IMR-90 (cell line): ENCODE results near the gene UGT1A1. TPM values are rescaled to one million over a fixed set of nuclear protein-coding genes. Genes with fewer than 3 reads are reported as not detected.

Experiments used
- ATAC-seq: fragments of 200-7000 bp; cut with Tn5 transposase; 2 replicates; pipeline ENCODE4 v1.9.1; 2020; ENCODE audit warnings: low read depth, mild to moderate bottlenecking, moderate library complexity
- BruUV-seq: library from RNA; stranded (reverse); fragments of 400-500 nt; replicated peaks from 2 replicates; lab custom pipeline; 2021; lab: Mats Ljungman, UMichigan
- CTCF ChIA-PET: fragments of 300-600 bp; formaldehyde crosslinking; extraction: SDS; loops from one replicate; lab custom pipeline; 2021; ENCODE audit warnings: antibody characterized with exemption; lab: Yijun Ruan, JAX
- POLR2A ChIA-PET: fragments of 300-600 bp; sonication (Branson Sonifier 250); formaldehyde crosslinking; loops from one replicate; lab custom pipeline; 2022; ENCODE audit warnings: antibody characterized with exemption; ENCODE audit not compliant: unreplicated experiment; lab: Charles Lee
- DNase-seq: peaks from one replicate; pipeline ENCODE4 v3.0.0; 2013
- H2AFZ ChIP-seq: replicated peaks from 2 replicates; pipeline ENCODE3; 2013; ENCODE audit warnings: low read length, mild to moderate bottlenecking; ENCODE audit not compliant: poor library complexity
- H2AK5ac ChIP-seq: 2 replicates; pipeline ENCODE4 v1.6.1; 2013; ENCODE audit warnings: low read depth, low read length, inconsistent platforms
- H2AK9ac ChIP-seq: replicated peaks from 2 replicates; pipeline ENCODE3; 2013; ENCODE audit warnings: mild to moderate bottlenecking, low read depth, low read length, moderate library complexity; ENCODE audit not compliant: poor library complexity
- H2BK120ac ChIP-seq: 2 replicates; pipeline ENCODE4 v1.6.1; 2013; ENCODE audit warnings: low read depth, low read length, inconsistent platforms
- H2BK15ac ChIP-seq: 3 replicates; pipeline ENCODE4 v1.6.1; 2013; ENCODE audit warnings: low read depth, low read length, inconsistent platforms
- H2BK20ac ChIP-seq: 2 replicates; pipeline ENCODE4 v1.6.1; 2013; ENCODE audit warnings: low read depth, mild to moderate bottlenecking, inconsistent platforms, low read length, moderate library complexity
- H2BK5ac ChIP-seq: 2 replicates; pipeline ENCODE4 v1.6.1; 2013; ENCODE audit warnings: mild to moderate bottlenecking, low read depth, low read length, inconsistent platforms; ENCODE audit not compliant: poor library complexity, severe bottlenecking
- H3K14ac ChIP-seq: replicated peaks from 2 replicates; pipeline ENCODE4 v1.6.1; 2013; ENCODE audit warnings: low read depth, low read length, inconsistent platforms
- H3K18ac ChIP-seq: 2 replicates; pipeline ENCODE4 v1.6.1; 2013; ENCODE audit warnings: low read depth, low read length, control low read depth
- H3K23ac ChIP-seq: 2 replicates; pipeline ENCODE4 v1.6.1; 2013; ENCODE audit warnings: low read depth, low read length, inconsistent platforms
- H3K27ac ChIP-seq: 2 replicates; pipeline ENCODE4 v1.5.1; 2013; ENCODE audit warnings: mild to moderate bottlenecking, control low read depth, low read length; ENCODE audit not compliant: insufficient read depth
- H3K27me3 ChIP-seq: 2 replicates; pipeline ENCODE4 v1.6.1; 2013; ENCODE audit warnings: low read length; ENCODE audit not compliant: control insufficient read depth, insufficient read depth
- H3K36me3 ChIP-seq: 2 replicates; pipeline ENCODE4 v1.6.1; 2013; ENCODE audit warnings: low read length, mixed read lengths; ENCODE audit not compliant: control insufficient read depth, insufficient read depth
- H3K4ac ChIP-seq: 2 replicates; pipeline ENCODE4 v1.6.1; 2013; ENCODE audit warnings: low read depth, low read length, inconsistent platforms
- H3K4me1 ChIP-seq: 2 replicates; pipeline ENCODE4 v1.6.1; 2013; ENCODE audit warnings: low read length, mixed read lengths; ENCODE audit not compliant: control insufficient read depth, insufficient read depth
- H3K4me2 ChIP-seq: 2 replicates; pipeline ENCODE4 v1.6.1; 2013; ENCODE audit warnings: low read depth, mild to moderate bottlenecking, control low read depth, low read length, moderate library complexity
- H3K4me3 ChIP-seq: 2 replicates; pipeline ENCODE4 v1.5.1; 2013; ENCODE audit warnings: low read depth, mild to moderate bottlenecking, control low read depth, low read length, moderate library complexity; ENCODE audit not compliant: insufficient read depth
- H3K56ac ChIP-seq: 2 replicates; pipeline ENCODE4 v1.6.1; 2013; ENCODE audit warnings: low read length, inconsistent platforms; ENCODE audit not compliant: insufficient read depth; ENCODE audit errors: extremely low read depth
- H3K79me1 ChIP-seq, 2 experiments: 2 replicates each; pipeline ENCODE4 v1.6.1; 2013; ENCODE audit warnings: low read length in 2 of 2, inconsistent platforms in 1 of 2, low read depth in 1 of 2
- H3K9ac ChIP-seq: 2 replicates; pipeline ENCODE4 v1.6.1; 2013; ENCODE audit warnings: low read depth, low read length, control low read depth
- H3K9me1 ChIP-seq: 2 replicates; pipeline ENCODE4 v1.6.1; 2013; ENCODE audit warnings: low read length, inconsistent platforms; ENCODE audit not compliant: insufficient read depth
- H3K9me3 ChIP-seq: 2 replicates; pipeline ENCODE4 v1.6.1; 2013; ENCODE audit warnings: low read length; ENCODE audit not compliant: control insufficient read depth, insufficient read depth
- H4K20me1 ChIP-seq: 2 replicates; pipeline ENCODE4 v1.6.1; 2013; ENCODE audit warnings: low read length, inconsistent platforms; ENCODE audit not compliant: insufficient read depth
- H4K5ac ChIP-seq: 2 replicates; pipeline ENCODE4 v1.6.1; 2013; ENCODE audit warnings: mild to moderate bottlenecking, low read depth, low read length, control low read depth
- H4K8ac ChIP-seq, 2 experiments: 2 replicates each; pipeline ENCODE4 v1.6.1; 2013; ENCODE audit warnings: low read depth in 2 of 2, low read length in 2 of 2, control low read depth in 1 of 2, inconsistent platforms in 1 of 2
- H4K91ac ChIP-seq: 2 replicates; pipeline ENCODE4 v1.6.1; 2013; ENCODE audit warnings: low read depth, low read length, inconsistent platforms; ENCODE audit not compliant: insufficient read depth
- BHLHE40 ChIP-seq: fragments of 150-350 bp; IDR thresholded peaks from 2 replicates; pipeline ENCODE4 v1.6.1; 2016; ENCODE audit warnings: mild to moderate bottlenecking, low read depth, low read length
- CEBPB ChIP-seq: IDR thresholded peaks from 2 replicates; pipeline ENCODE4 v1.6.1; 2012; ENCODE audit warnings: low read depth, low read length, improper control_type of control experiment
- CHD1 ChIP-seq: IDR thresholded peaks from 2 replicates; pipeline ENCODE4 v1.6.1; 2012; ENCODE audit warnings: low read depth, low read length, improper control_type of control experiment
- FOS ChIP-seq: fragments of 150-350 bp; IDR thresholded peaks from 2 replicates; pipeline ENCODE4 v1.6.1; 2016; ENCODE audit warnings: low read depth, low read length
- MAFK ChIP-seq: IDR thresholded peaks from 2 replicates; pipeline ENCODE4 v1.6.1; 2012; ENCODE audit warnings: low read depth, low read length, improper control_type of control experiment
- MAZ ChIP-seq: IDR thresholded peaks from 2 replicates; pipeline ENCODE4 v1.6.1; 2012; ENCODE audit warnings: low read depth, mild to moderate bottlenecking, low read length, improper control_type of control experiment, moderate library complexity, borderline replicate concordance
- POLR2A ChIP-seq: IDR thresholded peaks from 2 replicates; pipeline ENCODE4 v1.6.1; 2012; ENCODE audit warnings: mild to moderate bottlenecking, low read depth, low read length
- RAD21 ChIP-seq: IDR thresholded peaks from 2 replicates; pipeline ENCODE4 v1.6.1; 2012; ENCODE audit warnings: low read length, improper control_type of control experiment
- RCOR1 ChIP-seq: IDR thresholded peaks from 2 replicates; pipeline ENCODE4 v1.6.1; 2012; ENCODE audit warnings: mild to moderate bottlenecking, low read length, improper control_type of control experiment; ENCODE audit not compliant: insufficient replicate concordance
- RFX5 ChIP-seq: IDR thresholded peaks from 2 replicates; pipeline ENCODE4 v1.8.0; 2012; ENCODE audit warnings: low read depth, mild to moderate bottlenecking, low read length, moderate library complexity
- SMC3 ChIP-seq: fragments of 150-350 bp; IDR thresholded peaks from 2 replicates; pipeline ENCODE4 v1.6.1; 2016; ENCODE audit warnings: low read depth, mild to moderate bottlenecking, antibody characterized with exemption, low read length, moderate library complexity
- WGBS, 2 experiments: methylation state at CpG; one replicate each; pipeline versions ENCODE4 v1.1.5 to v1.1.7; 2013; ENCODE audit warnings: missing lambda C conversion rate in 2 of 2; ENCODE audit not compliant: insufficient read length in 1 of 2; ENCODE audit errors: extremely low coverage in 2 of 2; 5-methylcytosine and 5-hydroxymethylcytosine counted together
- dilution Hi-C: fragments of 300-500 bp; cut with HindIII; formaldehyde crosslinking; loops from one replicate; pipeline ENCODE4 v1.14.3; 2018; ENCODE audit warnings: low sequenced_read_pairs; ENCODE audit not compliant: unreplicated experiment
- in situ Hi-C: fragments of 300-500 bp; cut with MboI; formaldehyde crosslinking; loops from 3 replicates; pipeline ENCODE4 v1.14.3; 2019; ENCODE audit warnings: low sequenced_read_pairs, inconsistent platforms, mixed read lengths
- intact Hi-C: fragments of 100-400 bp; cut with micrococcal nuclease; formaldehyde crosslinking; loops from 2 replicates; pipeline ENCODE4 v1.10.0; 2022
- polyA plus RNA-seq, 3 experiments: library from polyadenylated mRNA; depleted of rRNA; stranded (reverse); fragments of >200 nt; gene quantifications; 2 replicates each; pipeline ENCODE4 v1.2.3, GENCODE V29; 2012; ENCODE audit warnings: low replicate concordance in 1 of 3
- total RNA-seq: library from RNA; depleted of rRNA; stranded (reverse); fragments of >200 nt; gene quantifications from 2 replicates; pipeline ENCODE4 v1.2.3, GENCODE V29; 2012
- TF ChIP-seq, protein P1 (sequence below): conservative IDR thresholded peaks from 2 replicates; pipeline ENCODE4 v1.5.1; 2012; ENCODE audit warnings: mild to moderate bottlenecking, low read depth, low read length, improper control_type of control experiment
- TF ChIP-seq, protein P2 (sequence below): fragments of 150-350 bp; IDR thresholded peaks from 2 replicates; pipeline ENCODE4 v1.6.1; 2016; ENCODE audit warnings: low read depth, mild to moderate bottlenecking, low read length, moderate library complexity, borderline replicate concordance

UGT1A1 gene
- total and polyA plus RNA-seq, 2 of the 4 experiments (the other 2 are of a cell fraction): not detected

DNA sequence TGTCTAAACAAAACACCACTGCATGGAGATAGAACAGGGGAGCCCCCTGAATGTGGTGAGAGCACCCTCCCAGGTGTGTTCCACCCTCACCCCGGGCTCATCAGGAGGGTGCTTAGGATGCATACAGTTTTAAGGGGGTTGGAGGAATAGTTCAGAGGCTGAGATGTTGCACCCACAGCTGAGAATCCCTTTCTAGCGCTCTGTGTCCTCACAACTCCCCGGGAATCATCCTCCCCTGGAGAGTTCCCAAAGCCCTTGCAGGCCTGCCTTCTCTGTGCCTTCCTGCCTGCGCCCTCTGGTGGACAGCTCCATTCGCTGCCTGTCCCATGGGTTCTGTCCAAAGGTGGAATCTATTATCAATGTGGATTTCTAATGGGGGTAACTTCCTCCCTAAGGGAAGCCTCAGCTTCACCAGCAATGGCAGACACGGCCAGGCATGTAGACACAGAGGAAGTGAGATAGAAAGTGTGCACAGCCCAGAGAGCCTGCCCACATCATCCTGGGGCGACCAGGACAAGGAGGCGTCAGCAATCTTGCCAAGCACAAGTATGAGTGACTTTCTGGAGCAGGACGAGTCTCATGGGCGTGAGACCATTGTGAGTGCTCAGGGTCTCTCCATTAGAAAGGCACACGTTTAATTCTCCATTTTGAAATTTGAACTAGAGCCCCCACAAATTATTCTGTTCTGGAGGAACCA, 48.6 kb upstream of the UGT1A1 start (continued):
- TF ChIP-seq BHLHE40 (no peak), POLR2A (no peak)

- DNase-seq: no peak
- in situ Hi-C loops: loop anchor here (5.0 kb wide), 1 partner anchor 265 kb away; no protein-coding TSS in a partner anchor
- no peak within 1 kb of the TSS for H2AFZ ChIP-seq
- H3K79me1 ChIP-seq: no peaks in the 10 kb centered on the region
- peaks cover 2% of the 10 kb centered on the region for H3K4me1 ChIP-seq
- H2AK9ac ChIP-seq: no peak within 1 kb of the TSS
- H3K9ac ChIP-seq: no peak within 1 kb of the TSS
- H3K9me1 ChIP-seq: no peaks in the 10 kb centered on the region
- no peak within 1 kb of the TSS for H3K23ac ChIP-seq
- H2BK15ac ChIP-seq: no peak within 1 kb of the TSS
- WGBS, 2 experiments: 71% methylated on average over 5 of the region's 14 CpGs; no CpG with 5 or more reads in 1 of the 2 experiments
- no peak within 1 kb of the TSS for H3K14ac ChIP-seq
- intact Hi-C loops: loop anchor here (5.0 kb wide), 3 partner anchors 155 to 1405 kb away; no protein-coding TSS in a partner anchor
- ATAC-seq: no peak
- no peak within 1 kb of the TSS for H2BK120ac ChIP-seq
- H3K9me3 ChIP-seq: no peaks in the 10 kb centered on the region
- H2AK5ac ChIP-seq: no peak within 1 kb of the TSS
- H3K27me3 ChIP-seq: peaks cover 4% of the 10 kb centered on the region; the same call in 1 of the 2 replicates
- H3K4ac ChIP-seq: no peak within 1 kb of the TSS
- no peak within 1 kb of the TSS for H3K4me3 ChIP-seq
- no peak within 1 kb of the TSS for H4K91ac ChIP-seq
- CTCF ChIA-PET: no interaction called here
- no peaks in the 10 kb centered on the region for H4K20me1 ChIP-seq
- dilution Hi-C loops: no loop called here
- no peak within 1 kb of the TSS for H3K4me2 ChIP-seq
- H3K36me3 ChIP-seq: no peaks in the 10 kb centered on the region
- no peak within 1 kb of the TSS for H3K27ac ChIP-seq
- no peak within 1 kb of the TSS for H2BK20ac ChIP-seq
- no peak within 1 kb of the TSS for H4K8ac ChIP-seq
- H4K5ac ChIP-seq: no peak within 1 kb of the TSS
- POLR2A ChIA-PET: no interaction called here
- H3K56ac ChIP-seq: no peak within 1 kb of the TSS
- BruUV-seq: no TSS peak
- H2BK5ac ChIP-seq: no peak within 1 kb of the TSS
- no peak within 1 kb of the TSS for H3K18ac ChIP-seq
- TF ChIP-seq POLR2A (no peak), RAD21 (no peak), SMC3 (no peak), MAFK (no peak), CEBPB (no peak), MAZ (no peak), RFX5 (no peak), BHLHE40 (no peak), FOS (no peak), CHD1 (no peak), RCOR1 (no peak)
- TF ChIP-seq, protein P1, sequence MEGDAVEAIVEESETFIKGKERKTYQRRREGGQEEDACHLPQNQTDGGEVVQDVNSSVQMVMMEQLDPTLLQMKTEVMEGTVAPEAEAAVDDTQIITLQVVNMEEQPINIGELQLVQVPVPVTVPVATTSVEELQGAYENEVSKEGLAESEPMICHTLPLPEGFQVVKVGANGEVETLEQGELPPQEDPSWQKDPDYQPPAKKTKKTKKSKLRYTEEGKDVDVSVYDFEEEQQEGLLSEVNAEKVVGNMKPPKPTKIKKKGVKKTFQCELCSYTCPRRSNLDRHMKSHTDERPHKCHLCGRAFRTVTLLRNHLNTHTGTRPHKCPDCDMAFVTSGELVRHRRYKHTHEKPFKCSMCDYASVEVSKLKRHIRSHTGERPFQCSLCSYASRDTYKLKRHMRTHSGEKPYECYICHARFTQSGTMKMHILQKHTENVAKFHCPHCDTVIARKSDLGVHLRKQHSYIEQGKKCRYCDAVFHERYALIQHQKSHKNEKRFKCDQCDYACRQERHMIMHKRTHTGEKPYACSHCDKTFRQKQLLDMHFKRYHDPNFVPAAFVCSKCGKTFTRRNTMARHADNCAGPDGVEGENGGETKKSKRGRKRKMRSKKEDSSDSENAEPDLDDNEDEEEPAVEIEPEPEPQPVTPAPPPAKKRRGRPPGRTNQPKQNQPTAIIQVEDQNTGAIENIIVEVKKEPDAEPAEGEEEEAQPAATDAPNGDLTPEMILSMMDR: no peak
- TF ChIP-seq, protein P2, sequence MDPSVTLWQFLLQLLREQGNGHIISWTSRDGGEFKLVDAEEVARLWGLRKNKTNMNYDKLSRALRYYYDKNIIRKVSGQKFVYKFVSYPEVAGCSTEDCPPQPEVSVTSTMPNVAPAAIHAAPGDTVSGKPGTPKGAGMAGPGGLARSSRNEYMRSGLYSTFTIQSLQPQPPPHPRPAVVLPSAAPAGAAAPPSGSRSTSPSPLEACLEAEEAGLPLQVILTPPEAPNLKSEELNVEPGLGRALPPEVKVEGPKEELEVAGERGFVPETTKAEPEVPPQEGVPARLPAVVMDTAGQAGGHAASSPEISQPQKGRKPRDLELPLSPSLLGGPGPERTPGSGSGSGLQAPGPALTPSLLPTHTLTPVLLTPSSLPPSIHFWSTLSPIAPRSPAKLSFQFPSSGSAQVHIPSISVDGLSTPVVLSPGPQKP: no peak
These were observed 47.3 kb upstream of the UGT1A1 start, which contains the start of gene UGT1A5 for GRCh38 chr2:233712611-233713261. UGT1A5 (plus strand) TSS chr2:233712907; CDS start chr2:233712992, 85 bp downstream.
